Hepatocyte (in vitro differentiated cells): ENCODE results near the gene KRT8. TPM values are rescaled to one million over a fixed set of nuclear protein-coding genes. Genes with fewer than 3 reads are reported as not detected.

Experiments
- DNase-seq: peaks from one replicate; pipeline ENCODE4 v3.0.0-alpha.2; 2016; ENCODE audit warnings: low spot score
- H2AFZ ChIP-seq: fragments of 200-600 bp; sonication (generic); 2 replicates; pipeline ENCODE4 v1.6.0; 2016; ENCODE audit warnings: antibody characterized with exemption, mild to moderate bottlenecking
- H3K27ac ChIP-seq: fragments of 200-600 bp; sonication (generic); 2 replicates; pipeline ENCODE4 v1.5.1; 2016; ENCODE audit warnings: mild to moderate bottlenecking
- H3K27me3 ChIP-seq: fragments of 200-600 bp; sonication (generic); 2 replicates; pipeline ENCODE4 v1.6.1; 2016
- H3K36me3 ChIP-seq: fragments of 200-600 bp; sonication (generic); replicated peaks from 2 replicates; pipeline ENCODE4 v1.5.1; 2016; ENCODE audit warnings: low read depth; ENCODE audit not compliant: insufficient read depth
- H3K4me1 ChIP-seq: fragments of 200-600 bp; sonication (generic); 2 replicates; pipeline ENCODE4 v1.5.1; 2016; ENCODE audit warnings: mild to moderate bottlenecking, moderate library complexity; ENCODE audit not compliant: insufficient read depth
- H3K4me2 ChIP-seq: fragments of 200-600 bp; sonication (generic); 2 replicates; pipeline ENCODE4 v1.6.0; 2016
- H3K4me3 ChIP-seq: fragments of 200-600 bp; sonication (generic); 2 replicates; pipeline ENCODE4 v1.5.1; 2016; ENCODE audit warnings: mild to moderate bottlenecking
- H3K79me2 ChIP-seq: fragments of 200-600 bp; sonication (generic); 2 replicates; pipeline ENCODE4 v1.6.0; 2017; ENCODE audit warnings: mild to moderate bottlenecking
- H3K9me2 ChIP-seq: fragments of 200-600 bp; sonication (generic); replicated peaks from 2 replicates; pipeline ENCODE4 v1.6.0; 2017; ENCODE audit warnings: mild to moderate bottlenecking; ENCODE audit not compliant: insufficient read depth
- H3K9me3 ChIP-seq: fragments of 200-600 bp; sonication (generic); 2 replicates; pipeline ENCODE4 v1.5.1; 2016; ENCODE audit warnings: low read depth, mild to moderate bottlenecking
- H4K20me1 ChIP-seq: fragments of 200-600 bp; sonication (generic); 2 replicates; pipeline ENCODE4 v1.6.0; 2016; ENCODE audit warnings: mild to moderate bottlenecking; ENCODE audit not compliant: insufficient read depth, poor library complexity, severe bottlenecking
- CTCF ChIP-seq: fragments of 200-600 bp; sonication (generic); IDR thresholded peaks from 2 replicates; pipeline ENCODE4 v1.5.1; 2016; ENCODE audit warnings: antibody characterized with exemption, mild to moderate bottlenecking; ENCODE audit not compliant: poor library complexity
- EZH2 ChIP-seq: fragments of 200-600 bp; sonication (generic); IDR thresholded peaks from 2 replicates; pipeline ENCODE4 v1.6.1; 2016; ENCODE audit warnings: antibody characterized with exemption, mild to moderate bottlenecking, borderline replicate concordance
- EZH2phosphoT487 ChIP-seq: fragments of 200-600 bp; sonication (generic); IDR thresholded peaks from one replicate; pipeline ENCODE4 v1.6.1; 2018; ENCODE audit warnings: antibody characterized with exemption, mild to moderate bottlenecking, low read depth, moderate library complexity; ENCODE audit not compliant: unreplicated experiment, severe bottlenecking
- WGBS: methylation state at CpG from one replicate; pipeline ENCODE4 v1.1.6; 2016; ENCODE audit warnings: low lambda C conversion rate; ENCODE audit errors: missing lambda C conversion rate; 5-methylcytosine and 5-hydroxymethylcytosine counted together
- polyA plus RNA-seq: library from polyadenylated mRNA; unstranded; fragments of >200 nt; fragmentation: Nextera tagmentation; extraction: Ambion mirVana; gene quantifications from 2 replicates; pipeline ENCODE4 v1.2.1, GENCODE V29; 2016
- total RNA-seq: library from RNA; depleted of rRNA; stranded (reverse); fragments of >200 nt; gene quantifications from 2 replicates; pipeline ENCODE4 v1.2.3, GENCODE V29; 2014

KRT8 gene
- total and polyA plus RNA-seq, 2 experiments from 2014 or later, result 1,381 to 2,058 TPM

- Histone ChIP-seq H3K4me3 (no peak overlapping the region), H3K27ac (no peak overlapping the region), H3K9me3 (no peaks in the 10 kb centered on the region), H3K4me2 (no peak overlapping the region), H2AFZ (no peak overlapping the region), H3K4me1 (peaks cover 19% of the 10 kb centered on the region), H3K79me2 (no peaks in the 10 kb centered on the region), H3K27me3 (no peaks in the 10 kb centered on the region), H3K36me3 (no peaks in the 10 kb centered on the region), H3K9me2 (no peaks in the 10 kb centered on the region), H4K20me1 (peaks cover 7% of the 10 kb centered on the region)
- peak; percentile 3 for DNase-seq
- TF ChIP-seq EZH2, result no peak
- TF ChIP-seq EZH2phosphoT487, result no peak
- no peak for TF ChIP-seq CTCF
Measured at GRCh38 chr12:52892974-52893373, 11.9 kb downstream of the KRT8 start.

GRCh38 chr12:52892207-52892852 lies 12.5 kb downstream of the KRT8 start:
- WGBS, result 80% methylated on average over 7 of the region's 7 CpGs
- Histone ChIP-seq H3K4me2 (no peak overlapping the region), H3K27ac (no peak overlapping the region), H3K4me1 (peaks cover 13% of the 10 kb centered on the region), H3K27me3 (no peaks in the 10 kb centered on the region), H3K79me2 (no peaks in the 10 kb centered on the region), H2AFZ (no peak overlapping the region), H3K36me3 (no peaks in the 10 kb centered on the region), H3K4me3 (no peak overlapping the region), H3K9me3 (no peaks in the 10 kb centered on the region), H4K20me1 (peaks cover 2% of the 10 kb centered on the region), H3K9me2 (no peaks in the 10 kb centered on the region)
- TF ChIP-seq CTCF, result no peak
- no peak for TF ChIP-seq EZH2
- TF ChIP-seq EZH2phosphoT487, result no peak
- DNase-seq, result no peak

- no peaks in the 10 kb centered on the region for H3K27me3 ChIP-seq
- no peaks in the 10 kb centered on the region for H3K79me2 ChIP-seq
- no peaks in the 10 kb centered on the region for H4K20me1 ChIP-seq
- H3K9me3 ChIP-seq, result no peaks in the 10 kb centered on the region
- DNase-seq, result no peak
- no peaks in the 10 kb centered on the region for H3K4me1 ChIP-seq
- H3K4me3 ChIP-seq, result no peak overlapping the region
- H3K27ac ChIP-seq, result no peak overlapping the region
- TF ChIP-seq EZH2phosphoT487, result no peak
- no peak for TF ChIP-seq EZH2
- TF ChIP-seq CTCF, result no peak
- no peak overlapping the region for H3K4me2 ChIP-seq
- no peaks in the 10 kb centered on the region for H3K36me3 ChIP-seq
- H2AFZ ChIP-seq, result no peak overlapping the region
- H3K9me2 ChIP-seq, result no peaks in the 10 kb centered on the region
- WGBS, result 85% methylated on average over 2 of the region's 2 CpGs
Measured at GRCh38 chr12:52891044-52891443, 13.8 kb downstream of the KRT8 start.
